ENCODE measurements around the gene PEX16.

PEX16 gene

GRCh38 chr11:45896422-45896984 lies 21.2 kb downstream of the PEX16 start:
- TF ChIP-seq, protein P1, sequence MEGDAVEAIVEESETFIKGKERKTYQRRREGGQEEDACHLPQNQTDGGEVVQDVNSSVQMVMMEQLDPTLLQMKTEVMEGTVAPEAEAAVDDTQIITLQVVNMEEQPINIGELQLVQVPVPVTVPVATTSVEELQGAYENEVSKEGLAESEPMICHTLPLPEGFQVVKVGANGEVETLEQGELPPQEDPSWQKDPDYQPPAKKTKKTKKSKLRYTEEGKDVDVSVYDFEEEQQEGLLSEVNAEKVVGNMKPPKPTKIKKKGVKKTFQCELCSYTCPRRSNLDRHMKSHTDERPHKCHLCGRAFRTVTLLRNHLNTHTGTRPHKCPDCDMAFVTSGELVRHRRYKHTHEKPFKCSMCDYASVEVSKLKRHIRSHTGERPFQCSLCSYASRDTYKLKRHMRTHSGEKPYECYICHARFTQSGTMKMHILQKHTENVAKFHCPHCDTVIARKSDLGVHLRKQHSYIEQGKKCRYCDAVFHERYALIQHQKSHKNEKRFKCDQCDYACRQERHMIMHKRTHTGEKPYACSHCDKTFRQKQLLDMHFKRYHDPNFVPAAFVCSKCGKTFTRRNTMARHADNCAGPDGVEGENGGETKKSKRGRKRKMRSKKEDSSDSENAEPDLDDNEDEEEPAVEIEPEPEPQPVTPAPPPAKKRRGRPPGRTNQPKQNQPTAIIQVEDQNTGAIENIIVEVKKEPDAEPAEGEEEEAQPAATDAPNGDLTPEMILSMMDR (conservative IDR thresholded peaks at IDR 0.05; ENCODE audit: low read depth, low read length), result no peak
- no peak overlapping the region for H3K4me3 ChIP-seq (ENCODE audit: low read length)
- DNase-seq (ENCODE audit: low read depth), result no peak

GRCh38 chr11:45895553-45896259 lies 22.0 kb downstream of the PEX16 start:
- no peak overlapping the region for H3K4me3 ChIP-seq (ENCODE audit: low read length)
- TF ChIP-seq, protein P1 (conservative IDR thresholded peaks at IDR 0.05; ENCODE audit: low read depth, low read length), result no peak
- DNase-seq (ENCODE audit: low read depth), result no peak

GRCh38 chr11:45894555-45895247 lies 23.0 kb downstream of the PEX16 start:
- TF ChIP-seq, protein P1 (conservative IDR thresholded peaks at IDR 0.05; ENCODE audit: low read depth, low read length), result no peak
- no peak for DNase-seq (ENCODE audit: low read depth)
- no peak overlapping the region for H3K4me3 ChIP-seq (ENCODE audit: low read length)

DNA sequence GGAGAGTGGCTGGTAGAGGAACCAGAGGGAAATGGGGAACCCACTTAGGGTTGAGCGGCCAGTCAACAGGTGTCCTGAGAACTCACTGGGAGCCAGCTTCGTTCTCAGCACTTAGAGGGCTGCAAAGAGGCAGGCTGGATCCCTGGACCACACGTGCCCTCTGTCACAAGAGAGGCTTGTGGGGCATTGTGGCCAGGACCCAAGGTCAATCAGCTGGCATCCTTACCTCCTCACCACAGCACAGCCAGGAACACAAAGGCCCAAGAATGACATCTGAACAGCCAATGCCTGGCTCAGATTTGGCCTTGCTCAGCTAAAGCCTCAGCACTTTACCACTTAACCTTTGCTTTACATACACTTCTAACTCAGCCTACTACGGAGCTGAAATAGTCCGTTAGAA lies 24.8 kb downstream of the PEX16 start:
- no peak for DNase-seq (ENCODE audit: low read depth)
- TF ChIP-seq, protein P1 (conservative IDR thresholded peaks at IDR 0.05; ENCODE audit: low read depth, low read length), result no peak
- no peak overlapping the region for H3K4me3 ChIP-seq (ENCODE audit: low read length)

- TF ChIP-seq, protein P1 (conservative IDR thresholded peaks at IDR 0.05; ENCODE audit: low read depth, low read length), result no peak
- no peak overlapping the region for H3K4me3 ChIP-seq (ENCODE audit: low read length)
- no peak for DNase-seq (ENCODE audit: low read depth)
These were observed 26.7 kb downstream of the PEX16 start for GRCh38 chr11:45890886-45891550.

- TF ChIP-seq, protein P1 (conservative IDR thresholded peaks at IDR 0.05; ENCODE audit: low read depth, low read length), result no peak
- no peak for DNase-seq (ENCODE audit: low read depth)
- no peak overlapping the region for H3K4me3 ChIP-seq (ENCODE audit: low read length)
These were observed 27.7 kb downstream of the PEX16 start for GRCh38 chr11:45889966-45890365.
